Activated naive CD4-positive, alpha-beta T cell (primary cell): ENCODE data around the gene MDP1.

Source experiments
- DNase-seq, 4 experiments: peaks; one replicate each; lab custom pipeline; 2025; lab: John Stamatoyannopoulos, UW

MDP1 gene

DNA sequence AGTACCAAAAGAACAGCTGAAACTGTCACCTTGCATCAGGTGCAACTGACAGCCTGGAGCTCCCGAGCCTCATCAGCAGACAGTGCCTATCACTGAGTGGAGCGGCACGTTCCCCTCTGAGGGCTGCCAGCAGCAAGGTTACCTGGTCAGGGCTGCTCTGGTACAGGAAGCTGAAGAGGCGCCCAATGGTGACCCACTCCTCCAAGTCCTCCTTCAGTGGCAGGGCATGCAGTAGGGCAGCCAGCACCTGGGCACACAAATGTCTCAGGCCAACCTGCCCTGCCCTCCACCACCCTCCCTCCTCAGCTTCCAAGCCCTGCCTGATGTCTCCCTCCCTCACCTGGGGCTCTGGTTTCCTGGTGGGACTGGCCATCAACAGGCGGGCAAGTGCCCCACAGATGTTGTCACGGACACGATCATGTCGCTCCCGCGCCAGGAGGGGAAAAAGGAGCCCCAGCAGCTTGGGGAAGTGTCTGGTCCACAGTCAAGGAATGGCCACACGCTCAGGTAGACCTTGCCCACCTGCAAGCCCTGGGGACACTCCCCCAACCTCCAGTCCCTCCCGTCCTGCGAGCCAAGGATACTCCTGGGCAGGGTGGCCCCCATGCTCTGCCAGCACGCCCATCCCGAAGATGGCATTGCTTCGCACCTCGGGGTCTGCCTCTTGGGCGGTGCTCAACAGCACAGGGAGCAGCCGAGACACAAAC is 34.3 kb downstream of the MDP1 start:
- DNase-seq, result no peak

DNA sequence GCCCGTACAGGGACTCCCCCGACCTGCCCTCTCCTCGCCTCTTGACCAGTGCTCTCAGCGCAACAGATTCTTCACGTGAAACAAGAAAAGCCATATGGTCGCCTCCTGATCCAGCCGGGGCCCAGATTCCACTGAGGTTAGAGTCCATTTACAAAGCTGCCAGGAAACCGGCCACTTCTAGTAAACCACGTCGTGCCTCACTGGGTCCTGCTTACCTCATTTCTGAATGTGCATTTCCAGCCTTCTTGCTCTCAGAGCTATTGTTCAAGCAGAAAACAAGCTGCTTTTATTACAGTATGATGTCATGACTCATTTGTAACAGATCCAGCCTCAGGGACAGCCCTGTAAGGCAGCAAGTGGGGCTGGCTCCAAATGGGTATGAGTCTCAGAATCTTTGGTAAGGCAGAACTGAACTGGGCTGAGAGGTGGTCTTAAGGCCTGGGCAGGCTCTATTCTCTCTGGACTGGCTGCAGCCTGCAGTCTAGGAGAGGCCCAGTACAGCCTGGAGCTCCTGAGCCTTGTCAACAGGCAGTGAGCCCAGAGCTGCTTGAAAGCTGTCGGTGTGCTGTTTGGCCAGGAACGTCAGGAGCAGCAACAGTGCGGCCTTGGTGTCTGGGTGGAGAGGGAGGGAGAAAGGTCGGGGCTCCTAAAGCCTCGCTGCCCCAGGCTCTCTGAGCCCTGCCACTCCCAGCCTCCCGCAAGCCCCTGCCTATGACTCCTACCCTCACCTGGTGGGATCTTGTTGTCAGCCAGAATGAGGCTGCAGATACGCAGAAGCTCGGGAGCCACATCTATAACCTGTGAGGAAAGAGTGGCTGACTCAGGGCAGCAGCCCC is 35.7 kb downstream of the MDP1 start:
- no peak for DNase-seq

DNA sequence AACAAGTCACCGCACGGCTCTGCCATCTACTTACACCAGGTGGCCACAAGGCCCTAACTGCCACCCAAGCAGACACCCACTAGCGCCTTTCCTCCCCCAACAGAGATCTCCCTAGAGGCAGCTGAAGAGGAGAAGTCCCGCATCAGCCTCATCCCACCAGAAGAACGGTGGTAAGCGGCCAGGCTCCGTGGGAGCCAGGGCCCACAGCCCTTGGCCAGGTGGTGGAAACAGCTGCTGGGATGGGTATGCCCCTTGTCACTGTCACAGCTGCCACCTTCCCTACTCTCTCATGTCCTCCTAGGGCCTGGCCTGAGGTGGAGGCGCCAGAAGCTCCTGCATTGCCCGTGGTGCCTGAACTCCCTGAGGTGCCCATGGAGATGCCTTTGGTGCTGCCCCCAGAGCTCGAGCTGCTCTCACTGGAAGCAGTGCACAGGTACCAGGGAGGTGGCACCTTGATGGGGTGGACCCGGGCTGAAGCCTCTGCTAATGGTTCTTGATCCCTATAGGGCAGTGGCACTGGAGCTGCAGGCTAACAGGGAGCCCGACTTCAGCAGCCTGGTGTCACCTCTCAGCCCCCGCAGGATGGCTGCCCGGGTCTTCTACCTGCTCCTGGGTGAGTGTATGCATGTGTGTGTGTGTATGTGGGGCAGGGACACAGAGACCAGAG is 36.4 kb downstream of the MDP1 start:
- DNase-seq, result no peak

DNA sequence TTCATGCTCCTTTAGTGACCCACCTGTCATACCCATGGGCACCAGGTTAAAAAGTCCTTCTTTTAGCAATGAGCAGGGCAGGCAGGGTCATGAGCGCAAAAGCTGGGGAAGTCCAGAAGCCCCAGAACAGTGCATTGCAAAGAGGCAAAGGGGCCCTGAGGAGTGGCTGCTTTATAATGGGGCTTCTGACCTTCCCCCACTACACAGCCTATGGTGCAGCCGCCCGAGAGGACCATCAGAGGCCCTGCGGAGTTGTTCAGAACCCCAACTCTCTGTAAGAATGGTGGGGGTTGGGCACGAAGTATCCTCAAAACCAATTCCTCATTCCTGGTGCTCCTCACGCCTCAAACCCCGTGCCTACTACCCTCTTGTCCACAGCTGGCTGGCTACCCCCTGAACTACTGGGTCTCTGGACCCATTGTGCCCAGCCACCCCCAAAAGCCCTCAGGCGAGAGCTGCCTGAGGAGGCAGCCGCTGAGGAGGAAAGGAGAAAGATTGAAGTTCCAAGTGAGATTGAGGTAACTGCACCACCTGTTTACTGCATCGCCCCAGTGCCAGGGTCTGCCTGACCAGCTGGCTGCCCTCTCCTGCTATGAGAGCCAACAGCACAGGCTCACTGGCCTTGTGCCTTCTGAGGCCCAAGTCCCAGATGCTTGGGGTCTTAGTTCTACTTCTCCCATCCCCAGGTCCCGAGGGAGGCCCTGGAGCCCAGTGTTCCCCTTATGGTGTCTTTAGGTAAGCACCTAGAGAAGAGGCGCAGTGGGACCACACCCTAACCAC is 37.3 kb downstream of the MDP1 start:
- DNase-seq, result no peak

DNA sequence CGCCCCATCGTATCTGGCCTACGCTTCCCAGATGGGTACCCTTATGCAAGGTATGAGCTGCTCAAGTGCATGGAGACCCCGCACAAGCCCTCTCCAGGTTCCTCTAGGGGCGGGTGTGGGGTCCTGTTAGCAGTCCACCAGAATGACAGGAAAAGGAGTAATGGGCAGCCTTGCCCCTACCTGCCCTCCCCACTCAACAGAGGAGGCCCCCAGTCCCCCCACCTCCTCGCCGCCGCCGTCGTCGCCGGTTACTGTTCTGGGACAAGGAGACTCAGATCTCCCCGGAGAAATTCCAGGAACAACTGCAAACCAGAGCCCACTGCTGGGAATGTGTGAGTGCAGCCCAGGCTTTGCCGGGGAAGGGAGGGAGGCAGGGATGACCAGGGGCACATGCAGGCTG is 38.0 kb downstream of the MDP1 start:
- DNase-seq, result no peak

DNA sequence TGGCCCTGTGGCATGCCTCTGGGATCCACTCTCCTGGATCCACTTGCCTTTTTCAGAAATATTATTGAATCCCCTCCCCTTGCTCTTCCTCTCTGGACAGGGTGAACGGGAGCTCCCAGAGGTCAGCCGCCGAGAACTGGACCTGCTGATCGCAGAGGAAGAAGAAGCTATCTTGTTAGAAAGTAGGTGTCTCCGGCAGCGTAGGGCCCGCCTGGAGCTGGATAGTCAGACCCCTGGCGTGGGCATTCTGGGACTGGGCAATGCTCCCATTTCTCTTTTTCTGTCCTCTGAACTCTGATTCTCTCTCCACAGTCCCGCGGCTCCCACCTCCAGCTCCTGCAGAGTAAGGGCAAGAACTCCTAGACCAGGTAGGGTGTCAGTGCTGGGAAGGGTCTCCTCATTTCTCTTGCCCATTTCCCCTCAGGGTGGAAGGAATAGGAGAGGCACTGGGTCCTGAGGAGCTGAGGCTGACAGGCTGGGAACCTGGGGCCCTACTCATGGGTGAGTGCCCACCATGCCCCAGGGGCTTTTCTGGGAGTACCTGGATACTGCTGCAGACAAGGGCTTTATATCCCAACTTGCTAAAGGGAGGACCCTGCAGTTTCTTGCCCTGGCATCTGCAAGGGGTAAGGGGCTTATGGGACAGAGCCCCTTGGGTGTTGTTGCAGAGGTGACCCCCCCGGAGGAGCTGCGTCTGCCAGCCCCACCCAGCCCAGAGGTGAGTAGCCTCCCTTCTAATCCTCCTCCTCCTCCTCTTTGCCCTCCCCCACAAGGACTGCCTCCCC is 38.6 kb downstream of the MDP1 start:
- no peak for DNase-seq

DNA sequence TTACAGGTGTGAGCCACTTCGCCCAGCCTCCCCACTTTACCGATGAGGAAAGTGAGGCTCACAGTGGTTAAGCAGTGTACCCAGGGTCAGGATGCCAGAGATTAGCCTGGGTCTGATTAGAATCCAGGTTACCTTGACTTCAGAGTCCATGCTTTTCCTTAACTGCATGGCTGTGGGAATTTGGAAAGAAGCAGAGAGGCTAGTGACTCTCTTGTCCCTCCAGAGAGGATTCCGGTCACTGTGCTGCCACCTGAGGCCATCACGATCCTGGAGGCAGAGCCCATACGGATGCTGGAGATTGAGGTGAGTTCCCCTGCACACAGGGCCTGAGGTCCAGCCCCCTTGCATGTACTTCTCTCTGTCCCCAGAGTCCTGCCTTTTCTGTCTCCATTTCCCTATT is 39.3 kb downstream of the MDP1 start:
- DNase-seq, result no peak

DNA sequence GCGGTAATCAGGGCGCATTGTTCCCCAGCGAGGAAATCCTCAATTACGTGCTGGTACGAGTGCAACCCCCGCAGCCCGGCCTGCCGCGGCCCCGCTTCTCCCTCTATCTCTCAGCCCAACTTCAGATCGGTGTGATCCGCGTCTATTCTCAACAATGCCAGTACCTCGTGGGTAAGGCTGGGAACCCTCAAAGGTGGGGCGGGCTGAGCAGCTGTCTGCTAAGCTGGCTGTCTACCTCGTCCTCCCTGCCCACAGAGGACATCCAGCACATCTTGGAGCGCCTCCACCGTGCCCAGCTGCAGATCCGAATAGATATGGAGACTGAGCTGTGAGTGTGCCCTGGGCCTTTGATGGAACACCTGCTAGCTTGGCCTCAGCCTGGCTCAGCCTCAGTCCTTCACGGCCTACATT is 43.0 kb downstream of the MDP1 start:
- DNase-seq, result no peak

DNA sequence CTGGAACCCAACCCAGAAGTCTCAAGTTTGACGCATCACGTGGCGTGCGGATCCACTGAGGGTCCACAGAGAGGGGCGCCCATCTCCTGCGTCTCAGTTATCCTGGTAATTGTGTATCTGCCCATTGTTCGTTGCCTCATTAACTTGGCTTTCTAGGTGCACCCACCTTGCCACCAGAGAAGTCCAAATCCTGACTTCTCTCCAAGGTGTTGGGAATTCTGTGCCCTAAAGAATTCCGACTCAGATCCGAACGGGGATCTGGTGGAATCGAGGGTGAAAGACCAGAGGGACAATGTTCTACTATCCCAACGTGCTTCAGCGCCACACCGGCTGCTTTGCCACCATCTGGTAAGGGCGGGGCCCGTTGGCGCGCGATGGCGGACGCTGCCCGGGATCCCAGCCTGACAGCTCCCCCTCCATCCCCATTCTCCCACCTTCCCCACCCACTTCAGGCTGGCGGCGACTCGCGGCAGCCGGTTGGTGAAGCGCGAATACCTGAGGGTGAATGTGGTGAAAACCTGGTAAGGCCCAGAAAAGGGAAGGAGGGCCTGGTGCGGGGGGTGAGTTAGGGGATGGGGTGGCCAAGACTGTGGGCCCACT is 43.5 kb downstream of the MDP1 start:
- no peak for DNase-seq

DNA sequence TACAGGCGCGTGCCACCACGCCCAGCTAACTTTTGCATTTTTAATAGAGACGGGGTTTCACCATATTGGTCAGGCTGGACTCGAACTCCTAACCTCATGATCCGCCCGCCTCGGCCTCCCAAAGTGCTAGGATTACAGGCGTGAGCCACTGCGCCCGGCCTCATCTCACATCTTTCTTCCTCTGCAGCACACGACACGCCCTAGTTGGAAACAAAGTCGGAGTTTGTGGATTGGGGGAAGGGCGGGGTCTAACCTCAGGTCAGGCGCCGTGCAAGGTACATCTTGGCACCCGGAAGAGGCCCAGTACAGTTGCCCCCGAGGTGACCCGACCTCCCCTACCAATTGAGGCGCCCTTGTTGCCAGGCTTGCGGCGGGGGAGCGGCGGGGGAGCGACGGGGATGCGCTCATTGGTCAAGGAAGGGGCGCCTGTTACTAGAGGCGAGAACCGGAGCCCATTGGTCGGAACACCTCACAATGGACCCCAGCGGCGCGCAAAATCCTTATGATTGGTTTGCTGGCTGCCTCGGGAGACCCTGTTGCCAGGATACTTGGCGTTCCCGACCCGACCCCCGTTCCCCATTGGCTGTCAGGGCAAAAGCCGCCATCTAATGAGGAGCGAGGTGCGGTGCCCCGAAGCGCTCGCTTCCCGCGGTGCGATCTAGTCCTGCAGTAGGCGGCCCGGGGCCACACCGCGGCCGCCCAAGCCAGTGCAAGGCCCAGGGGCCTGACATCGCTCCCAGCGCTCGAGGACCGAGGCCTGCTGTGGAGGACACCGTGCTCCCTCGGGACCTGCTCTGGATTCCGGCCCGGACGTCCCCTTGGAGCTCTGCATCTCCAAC is 44.2 kb downstream of the MDP1 start, which contains the start of gene REC8:
TSS of gene REC8 (plus strand) at position 659 of the 839 bp plus-strand sequence. CDS start 473 bp downstream, outside the sequence.
- DNase-seq, result peak in 3 of 4 experiments; percentile 27 to 65 (median 60)

DNA sequence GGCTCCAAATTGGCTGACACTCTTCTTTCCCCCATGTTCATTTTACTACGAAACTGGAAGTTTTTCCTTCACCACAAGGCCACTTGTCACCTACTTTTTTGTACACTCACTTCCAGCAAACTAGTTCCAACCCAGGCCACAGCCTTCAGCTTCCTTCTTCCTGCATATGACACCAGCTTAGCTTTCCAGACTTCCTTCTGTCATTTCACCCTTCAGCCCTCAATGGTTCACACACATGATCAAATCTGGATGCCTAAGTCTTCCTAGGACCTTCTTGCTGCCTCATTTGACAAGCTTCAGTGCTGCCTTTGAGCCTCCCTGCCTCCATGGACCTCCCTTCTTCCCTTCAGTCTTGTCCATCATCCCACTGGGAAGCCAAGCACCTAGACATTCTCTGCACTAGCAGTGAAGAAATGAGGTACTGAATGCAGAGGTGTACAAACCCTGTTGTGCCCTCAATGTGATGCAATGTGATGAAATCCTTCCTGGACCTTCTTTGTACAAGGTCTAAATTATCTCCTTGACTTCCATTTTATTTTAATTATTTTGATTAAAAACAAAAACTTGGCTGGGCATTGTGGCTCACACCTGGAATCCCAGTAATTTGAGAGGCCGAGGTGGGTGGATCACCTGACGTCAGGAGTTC is 48.3 kb downstream of the MDP1 start:
- DNase-seq, result no peak

DNA sequence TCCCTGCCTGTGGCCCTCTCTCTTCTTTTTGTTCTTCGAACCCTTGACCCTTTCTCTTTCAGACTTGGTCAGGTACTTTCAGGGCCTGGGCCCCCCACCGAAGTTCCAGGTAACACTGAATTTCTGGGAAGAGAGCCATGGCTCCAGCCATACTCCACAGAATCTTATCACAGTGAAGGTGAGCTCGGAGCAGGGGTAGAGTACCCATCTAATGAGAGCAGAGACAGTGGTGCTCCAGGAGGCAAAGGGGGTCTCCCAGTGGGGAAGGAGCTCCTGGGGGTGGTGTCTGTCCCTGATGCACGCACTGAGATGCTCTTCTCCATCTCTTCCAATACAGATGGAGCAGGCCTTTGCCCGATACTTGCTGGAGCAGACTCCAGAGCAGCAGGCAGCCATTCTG is 50.1 kb downstream of the MDP1 start:
- DNase-seq, result no peak

DNA sequence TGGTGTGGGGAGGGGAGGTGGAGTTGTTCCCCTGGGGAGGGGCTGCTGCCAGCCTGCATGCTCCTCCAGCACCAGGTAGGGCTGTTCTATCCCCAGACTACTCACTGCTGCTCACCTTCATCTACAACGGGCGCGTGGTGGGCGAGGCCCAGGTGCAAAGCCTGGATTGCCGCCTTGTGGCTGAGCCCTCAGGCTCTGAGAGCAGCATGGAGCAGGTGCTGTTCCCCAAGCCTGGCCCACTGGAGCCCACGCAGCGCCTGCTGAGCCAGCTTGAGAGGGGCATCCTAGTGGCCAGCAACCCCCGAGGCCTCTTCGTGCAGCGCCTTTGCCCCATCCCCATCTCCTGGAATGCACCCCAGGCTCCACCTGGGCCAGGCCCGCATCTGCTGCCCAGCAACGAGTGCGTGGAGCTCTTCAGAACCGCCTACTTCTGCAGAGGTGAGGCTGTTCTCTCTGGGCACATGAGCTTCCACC is 51.3 kb downstream of the MDP1 start:
- DNase-seq, result no peak
